NCI-H82 treated with DMSO at 0.1 percent for 48 hours (cell line): ENCODE measurements around the gene NOP53.
"Not testable (repeated sequence)": the region's sequence is repeated elsewhere in the genome, so short reads cannot be mapped to it uniquely, and the experiment has no call there.

ENCODE experiments used
- DNase-seq: peaks from one replicate; lab custom pipeline; 2025; ENCODE audit not compliant: unreplicated experiment; lab: John Stamatoyannopoulos, UW

Gene NOP53

DNA sequence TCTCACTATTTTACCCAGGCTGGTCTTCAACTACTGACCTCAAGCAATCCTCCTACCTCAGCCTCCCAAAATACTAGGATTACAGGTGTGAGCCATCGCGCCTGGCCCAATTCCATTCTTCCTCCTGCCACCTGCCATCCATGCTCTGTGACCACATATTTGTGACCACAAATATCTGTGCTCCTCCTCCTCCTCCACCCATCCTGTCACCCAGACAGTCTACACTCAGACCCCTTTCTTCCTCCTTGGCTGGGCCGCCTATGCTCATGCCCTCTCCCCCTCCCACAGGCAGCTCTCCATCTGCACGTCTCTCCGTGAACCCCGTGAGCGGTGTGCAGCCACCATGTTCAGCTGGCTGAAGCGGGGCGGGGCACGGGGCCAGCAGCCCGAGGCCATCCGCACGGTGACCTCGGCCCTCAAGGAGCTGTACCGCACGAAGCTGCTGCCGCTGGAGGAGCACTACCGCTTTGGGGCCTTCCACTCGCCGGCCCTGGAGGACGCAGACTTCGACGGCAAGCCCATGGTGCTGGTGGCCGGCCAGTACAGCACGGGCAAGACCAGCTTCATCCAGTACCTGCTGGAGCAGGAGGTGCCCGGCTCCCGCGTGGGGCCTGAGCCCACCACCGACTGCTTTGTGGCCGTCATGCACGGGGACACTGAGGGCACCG, 28.9 kb upstream of the NOP53 start:
- no peak for DNase-seq

DNA sequence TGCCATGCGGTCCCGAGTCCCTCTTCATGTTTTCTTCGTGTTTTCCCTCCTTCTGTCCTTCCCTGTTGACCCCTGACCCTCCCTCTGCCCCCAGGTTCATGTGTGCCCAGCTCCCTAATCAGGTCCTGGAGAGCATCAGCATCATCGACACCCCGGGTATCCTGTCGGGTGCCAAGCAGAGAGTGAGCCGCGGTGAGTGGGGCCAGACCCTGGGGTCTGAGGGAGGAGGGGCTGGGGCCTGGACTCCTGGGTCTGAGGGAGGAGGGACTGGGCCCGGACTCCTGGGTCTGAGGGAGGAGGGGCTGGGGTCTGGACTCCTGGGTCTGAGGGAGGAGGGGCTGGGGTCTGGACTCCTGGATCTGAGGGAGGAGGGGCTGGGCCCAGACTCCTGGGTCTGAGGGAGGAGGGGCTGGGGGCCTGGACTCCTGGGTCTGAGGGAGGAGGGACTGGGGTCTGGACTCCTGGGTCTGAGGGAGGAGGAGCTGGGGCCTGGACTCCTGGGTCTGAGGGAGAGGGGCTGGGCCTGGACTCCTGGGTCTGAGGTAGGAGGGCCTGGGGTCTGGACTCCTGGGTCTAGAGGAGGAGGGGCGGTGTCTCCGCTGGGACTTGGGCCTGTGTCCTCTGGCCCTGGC, 26.8 kb upstream of the NOP53 start:
- not testable (repeated sequence) for DNase-seq

DNA sequence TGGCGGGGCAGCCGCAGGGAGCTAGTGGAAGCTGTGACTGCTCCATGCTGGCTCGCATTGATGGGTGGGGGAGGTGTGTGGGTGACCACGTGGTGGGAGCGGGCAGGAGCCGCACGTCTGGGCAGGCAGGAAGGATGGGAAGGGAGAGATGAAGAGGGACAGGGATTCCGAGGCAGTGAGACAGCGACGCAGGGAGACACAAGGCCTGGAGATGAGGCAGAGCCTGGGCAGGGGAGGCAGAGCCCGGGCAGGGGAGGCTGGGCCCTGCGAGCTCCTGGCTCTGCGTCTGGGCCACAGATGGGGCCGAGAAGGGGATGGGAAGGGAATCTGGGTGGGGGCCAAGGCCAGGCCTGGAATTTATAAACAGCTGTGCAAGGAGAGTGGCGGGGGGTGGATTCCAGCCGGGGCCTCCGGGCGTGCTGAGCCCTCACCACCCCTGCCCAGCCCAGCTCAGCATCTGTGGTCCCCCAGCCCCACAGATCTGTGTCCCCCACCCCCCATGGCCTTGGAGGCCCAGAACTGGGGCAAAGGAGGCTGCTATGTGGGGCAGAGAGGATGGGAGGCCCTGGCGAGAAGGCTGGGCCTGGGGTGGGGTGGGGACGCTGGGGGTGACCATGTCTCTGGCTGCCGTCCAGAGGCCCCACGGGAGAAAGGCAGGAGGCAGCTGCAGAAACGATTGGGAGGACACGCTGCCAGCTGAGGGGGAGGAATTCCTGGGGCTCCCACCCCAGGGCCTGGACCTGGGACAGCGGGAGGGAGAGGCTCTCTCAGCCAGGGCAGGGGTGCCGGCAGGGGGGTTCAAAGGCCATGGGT, 26.1 kb upstream of the NOP53 start:
- DNase-seq: peak; percentile 87

DNA sequence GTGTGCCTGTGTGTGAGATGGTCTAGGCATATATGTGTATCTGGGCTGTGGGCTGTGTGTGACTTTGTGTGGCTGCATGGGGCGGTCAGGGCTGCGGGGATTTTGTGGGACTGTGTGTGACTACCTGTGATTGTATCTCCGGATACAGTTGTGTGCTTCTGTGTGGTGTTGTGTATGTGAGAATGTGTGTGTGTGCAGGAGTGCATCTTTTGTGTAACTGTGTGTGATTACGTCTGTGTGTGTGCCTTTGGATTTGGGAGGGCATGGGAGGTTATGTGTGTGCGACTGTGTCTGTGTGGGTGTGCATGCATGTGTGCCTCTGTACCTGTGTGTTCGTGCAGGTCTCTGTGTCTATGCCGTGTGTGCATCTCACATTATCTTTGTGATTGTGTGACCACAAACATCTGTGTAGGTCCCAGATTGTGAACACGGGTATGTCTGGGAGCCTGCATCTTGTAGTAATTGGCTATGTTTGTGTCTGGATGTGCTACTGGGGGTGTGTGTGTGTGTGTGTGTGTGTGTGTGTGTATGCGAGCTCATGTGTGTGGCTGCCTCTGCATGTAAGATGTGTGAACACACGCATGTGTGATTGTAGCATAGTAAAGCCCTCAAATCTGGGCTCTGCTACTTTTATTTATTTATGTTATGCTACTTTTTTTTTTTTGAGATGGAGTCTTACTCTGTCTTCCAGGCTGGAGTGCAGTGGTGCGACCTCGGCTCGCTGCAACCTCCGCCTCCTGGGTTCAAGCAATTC, 24.5 kb upstream of the NOP53 start:
- no peak for DNase-seq

GRCh38 chr19:47723581-47723940, 21.8 kb upstream of the NOP53 start:
- DNase-seq: no peak

GRCh38 chr19:47725759-47726401, 19.5 kb upstream of the NOP53 start:
- no peak for DNase-seq

GRCh38 chr19:47726467-47726866, 18.9 kb upstream of the NOP53 start:
- no peak for DNase-seq

DNA sequence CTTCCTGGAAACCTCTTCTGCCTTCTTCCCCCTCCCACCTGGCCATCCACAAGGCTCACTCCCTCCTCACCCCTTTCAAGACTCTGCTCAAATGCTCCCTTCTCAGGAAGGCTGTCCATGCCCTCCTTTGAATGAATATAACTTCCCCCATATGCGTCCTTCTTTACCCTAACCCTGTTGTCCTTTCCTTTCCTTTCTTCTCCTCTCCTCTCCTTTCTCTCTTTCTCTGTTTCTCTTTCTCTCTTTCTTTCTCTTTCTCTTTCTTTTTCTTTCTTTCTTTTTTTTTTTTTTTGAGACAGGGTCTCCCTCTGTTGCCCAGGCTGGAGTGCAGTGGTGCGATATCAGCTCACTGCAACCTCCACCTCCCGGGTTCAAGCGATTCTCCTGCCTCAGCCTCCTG, 17.1 kb upstream of the NOP53 start:
- DNase-seq: not testable (repeated sequence)

GRCh38 chr19:47729468-47729798, 15.9 kb upstream of the NOP53 start:
- DNase-seq: no peak

- peak; percentile 36 for DNase-seq
Measured at GRCh38 chr19:47729799-47730520, 15.4 kb upstream of the NOP53 start.

DNA sequence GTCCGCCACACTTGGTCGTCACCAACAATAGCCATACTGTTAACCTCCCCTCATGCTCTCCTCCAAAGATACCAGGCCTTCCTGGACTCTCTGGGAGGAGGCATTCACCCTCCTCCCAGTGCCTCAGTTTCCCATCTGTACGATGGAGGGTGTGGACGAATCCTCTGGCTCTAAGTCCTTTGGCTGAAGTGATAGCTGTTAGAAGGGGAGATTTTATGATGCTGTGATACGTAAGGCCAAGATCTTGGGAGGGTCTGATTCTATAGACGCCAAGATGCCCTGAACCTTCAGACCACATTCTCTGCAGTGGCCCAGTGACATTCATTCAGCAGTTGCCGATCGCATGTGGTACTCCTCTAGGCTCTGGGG, 14.8 kb upstream of the NOP53 start:
- DNase-seq: no peak

GRCh38 chr19:47730910-47731309, 14.4 kb upstream of the NOP53 start:
- DNase-seq: no peak

GRCh38 chr19:47735131-47735530, 10.2 kb upstream of the NOP53 start:
- DNase-seq: no peak

DNA sequence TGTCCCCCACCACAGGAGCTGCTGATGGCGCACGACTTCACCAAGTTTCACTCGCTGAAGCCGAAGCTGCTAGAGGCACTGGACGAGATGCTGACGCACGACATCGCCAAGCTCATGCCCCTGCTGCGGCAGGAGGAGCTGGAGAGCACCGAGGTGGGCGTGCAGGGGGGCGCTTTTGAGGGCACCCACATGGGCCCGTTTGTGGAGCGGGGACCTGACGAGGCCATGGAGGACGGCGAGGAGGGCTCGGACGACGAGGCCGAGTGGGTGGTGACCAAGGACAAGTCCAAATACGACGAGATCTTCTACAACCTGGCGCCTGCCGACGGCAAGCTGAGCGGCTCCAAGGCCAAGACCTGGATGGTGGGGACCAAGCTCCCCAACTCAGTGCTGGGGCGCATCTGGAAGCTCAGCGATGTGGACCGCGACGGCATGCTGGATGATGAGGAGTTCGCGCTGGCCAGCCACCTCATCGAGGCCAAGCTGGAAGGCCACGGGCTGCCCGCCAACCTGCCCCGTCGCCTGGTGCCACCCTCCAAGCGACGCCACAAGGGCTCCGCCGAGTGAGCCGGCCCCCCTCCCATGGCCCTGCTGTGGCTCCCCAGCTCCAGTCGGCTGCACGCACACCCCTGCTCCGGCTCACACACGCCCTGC, 4.4 kb upstream of the NOP53 start:
- no peak for DNase-seq

DNA sequence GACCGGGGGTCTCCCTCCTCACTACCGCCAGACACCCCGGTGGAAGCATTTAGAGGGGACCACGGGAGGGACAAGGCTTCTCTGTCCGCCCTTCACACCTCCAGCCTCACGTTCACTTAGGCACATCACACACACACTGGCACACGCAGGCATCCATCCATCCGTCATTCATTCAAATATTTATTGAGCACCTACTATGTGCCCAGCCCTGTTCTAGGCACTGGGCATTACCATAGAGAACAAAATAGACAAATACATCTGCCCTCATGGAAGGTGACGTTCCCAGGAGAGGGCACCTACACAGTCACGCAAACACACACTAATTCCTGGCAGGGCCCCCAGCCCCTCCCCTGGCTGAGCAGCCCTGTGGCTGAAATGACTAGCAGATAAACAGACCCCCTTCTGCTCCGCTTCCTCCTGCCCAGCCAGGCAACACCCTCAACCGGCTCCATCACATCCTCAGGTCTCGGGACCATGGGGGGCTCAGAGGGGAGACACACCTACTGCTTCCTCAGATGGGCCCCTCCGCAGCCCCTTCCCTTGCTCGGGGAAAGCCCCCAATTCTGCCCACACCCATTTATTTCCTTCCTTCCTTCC, 3.7 kb upstream of the NOP53 start:
- no peak for DNase-seq

DNA sequence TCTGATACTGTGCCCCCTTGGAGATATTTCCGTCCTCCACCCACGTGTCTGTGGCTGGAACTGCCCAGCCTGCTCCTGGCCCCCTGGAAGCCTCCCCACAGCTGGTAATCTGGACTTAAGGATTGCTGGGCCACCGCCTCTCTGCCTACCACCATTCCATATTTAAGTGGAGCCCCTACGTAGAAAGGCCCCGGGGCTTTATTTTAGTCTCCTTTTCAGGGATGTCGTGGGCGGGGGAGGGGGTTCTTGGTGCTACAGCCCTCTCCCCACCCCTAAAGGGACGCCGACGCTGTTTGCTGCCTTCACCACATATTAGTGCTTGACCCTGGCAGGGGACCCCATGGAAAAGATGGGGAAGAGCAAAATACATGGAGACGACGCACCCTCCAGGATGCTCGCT, 2.7 kb upstream of the NOP53 start:
- DNase-seq: no peak

DNA sequence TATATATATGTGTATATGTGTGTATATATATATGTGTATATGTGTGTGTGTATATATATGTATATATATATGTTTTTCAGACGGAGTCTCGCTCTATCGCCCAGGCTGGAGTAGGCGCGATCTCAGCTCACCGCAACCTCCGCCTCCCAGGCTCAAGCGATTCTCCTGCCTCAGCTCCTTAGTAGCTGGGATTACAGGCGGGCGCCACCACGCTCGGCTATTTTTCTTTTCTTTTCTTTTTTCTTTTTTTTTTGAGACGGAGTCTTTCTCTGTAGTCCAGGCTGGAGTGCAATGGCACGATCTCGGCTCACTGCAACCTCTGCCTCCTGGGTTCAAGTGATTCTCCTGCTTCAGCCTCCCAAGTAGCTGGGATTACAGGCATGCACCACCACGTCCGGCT, 783 bp downstream of the NOP53 start:
- DNase-seq: not testable (repeated sequence)

DNA sequence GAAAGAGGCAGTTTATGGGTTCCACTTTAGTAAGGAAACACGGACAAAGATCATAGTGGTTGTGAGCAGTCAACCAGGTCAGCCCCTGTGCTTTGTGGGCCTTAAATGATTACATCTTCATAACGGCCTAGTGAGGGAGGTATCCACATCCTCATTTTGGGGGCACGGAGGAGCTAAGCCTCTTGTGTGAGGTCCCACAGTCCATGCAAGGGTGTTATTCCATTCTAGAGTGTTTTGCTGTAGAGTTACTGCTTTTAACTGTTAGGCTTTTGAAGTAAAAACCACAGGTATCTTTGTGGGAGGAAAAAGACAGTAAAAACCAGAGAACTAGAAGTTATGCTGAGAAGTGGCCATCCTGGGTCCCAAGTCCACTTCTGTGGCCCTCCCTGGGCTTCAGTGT, 4.0 kb downstream of the NOP53 start:
- no peak for DNase-seq

GRCh38 chr19:47750752-47751151, 5.4 kb downstream of the NOP53 start:
- DNase-seq: no peak
